ENCODE data around the gene ASTN2. TPM values are rescaled to one million over a fixed set of nuclear protein-coding genes. Genes with fewer than 3 reads are reported as not detected.

Gene ASTN2
- polyA plus RNA-seq, 2 of the 4 experiments (the other 2 are of a cell fraction), result 5.8 to 11.6 TPM

GRCh38 chr9:117286245-117286644, 128.6 kb downstream of the ASTN2 start:
- no peak overlapping the region for H3K27ac ChIP-seq
- no peaks in the 10 kb centered on the region for H3K9me3 ChIP-seq
- no peaks in the 10 kb centered on the region for H3K4me1 ChIP-seq
- DNase-seq (ENCODE audit: low read depth in 1 of 2, low spot score in 1 of 2) (no peak), FAIRE-seq (no peak), ATAC-seq (no peak)
- no peak overlapping the region for H3K4me3 ChIP-seq
- POLR2A ChIA-PET, result no interaction called here
- no peak for TF ChIP-seq BHLHE40 (IDR thresholded peaks at IDR 0.05; ENCODE audit: low read depth, low read length)
- no peak for TF ChIP-seq TFCP2L1 (CRISPR knock-in tag; IDR thresholded peaks at IDR 0.05)
- no peak for TF ChIP-seq E2F6 (IDR thresholded peaks at IDR 0.05; ENCODE audit: borderline replicate concordance, low read depth)
- TF ChIP-seq MAZ (IDR thresholded peaks at IDR 0.05; ENCODE audit: borderline replicate concordance, low read depth, low read length), result no peak
- no peak for TF ChIP-seq JUN (IDR thresholded peaks at IDR 0.05)
- no peak for TF ChIP-seq EP300 (IDR thresholded peaks at IDR 0.05)
- CTCF ChIA-PET, result no interaction called here
- no peak overlapping the region for H3K4me2 ChIP-seq
- 20% methylated on average over 5 of the region's 5 CpGs for WGBS (ENCODE audit: missing lambda C conversion rate)

- TF ChIP-seq ATOH8 (CRISPR knock-in tag; IDR thresholded peaks at IDR 0.05; ENCODE audit: low read depth) (no peak), HOXA7 (CRISPR knock-in tag; IDR thresholded peaks at IDR 0.05) (no peak), KDM5A (IDR thresholded peaks at IDR 0.05) (no peak), ZSCAN20 (CRISPR knock-in tag; IDR thresholded peaks at IDR 0.05) (no peak), HEYL (CRISPR knock-in tag; IDR thresholded peaks at IDR 0.05) (no peak), ESRRA (IDR thresholded peaks at IDR 0.05; ENCODE audit: borderline replicate concordance, low read length) (no peak), CEBPB (IDR thresholded peaks at IDR 0.05) (no peak)
- no peak overlapping the region for H3K27ac ChIP-seq
- WGBS (ENCODE audit: missing lambda C conversion rate), result 5% methylated on average over 1 of the region's 1 CpG
- DNase-seq (ENCODE audit: low read depth in 1 of 2, low spot score in 1 of 2) (no peak), ATAC-seq (no peak), FAIRE-seq (no peak)
- CTCF ChIA-PET, result interaction anchor here (0.9 to 1.2 kb wide), 2 partner anchors 9 to 11 kb away, joined by 3 read pairs; no protein-coding TSS in a partner anchor
- no peak overlapping the region for H3K4me3 ChIP-seq
- POLR2A ChIA-PET, result no interaction called here
- H3K4me2 ChIP-seq, result no peak overlapping the region
- no peaks in the 10 kb centered on the region for H3K9me3 ChIP-seq
- no peaks in the 10 kb centered on the region for H3K4me1 ChIP-seq
Measured at GRCh38 chr9:117284414-117284813, 130.4 kb downstream of the ASTN2 start.

GRCh38 chr9:117282541-117282940, 132.3 kb downstream of the ASTN2 start:
- no peaks in the 10 kb centered on the region for H3K4me1 ChIP-seq
- ATAC-seq, result no peak
- no peak overlapping the region for H3K27ac ChIP-seq
- no peak for FAIRE-seq
- DNase-seq (ENCODE audit: low read depth in 1 of 2, low spot score in 1 of 2), result no peak
- ChIA-PET CTCF (interaction anchor here (1.7 kb wide), 1 partner anchor 11 kb away, joined by 3 read pairs; no protein-coding TSS in a partner anchor), POLR2A (no interaction called here)
- H3K9me3 ChIP-seq, result no peaks in the 10 kb centered on the region
- H3K4me2 ChIP-seq, result no peak overlapping the region
- TF ChIP-seq RFX5 (IDR thresholded peaks at IDR 0.05) (no peak), POLR2A (IDR thresholded peaks at IDR 0.05; ENCODE audit: low read length) (no peak), GATA3 (IDR thresholded peaks at IDR 0.05; ENCODE audit: borderline replicate concordance) (no peak), MAZ (IDR thresholded peaks at IDR 0.05; ENCODE audit: borderline replicate concordance, low read depth, low read length) (no peak), USF2 (IDR thresholded peaks at IDR 0.05) (no peak), CHD4 (IDR thresholded peaks at IDR 0.05; ENCODE audit: borderline replicate concordance) (no peak), CTCF (IDR thresholded peaks at IDR 0.05) (no peak), ELK1 (IDR thresholded peaks at IDR 0.05; ENCODE audit: low read depth, low read length) (no peak), EP300 (IDR thresholded peaks at IDR 0.05) (no peak), SREBF2 (IDR thresholded peaks at IDR 0.05) (no peak), TP53 (CRISPR knock-in tag; IDR thresholded peaks at IDR 0.05) (no peak), NPAS2 (CRISPR knock-in tag; IDR thresholded peaks at IDR 0.05; ENCODE audit: borderline replicate concordance) (no peak), ZC3H11A (IDR thresholded peaks at IDR 0.05) (no peak), KDM5A (IDR thresholded peaks at IDR 0.05) (no peak), POLR2AphosphoS2 (conservative IDR thresholded peaks at IDR 0.05; ENCODE audit: low read length) (no peak), MYC (IDR thresholded peaks at IDR 0.05; ENCODE audit: borderline replicate concordance, low read length) (no peak), HEYL (CRISPR knock-in tag; IDR thresholded peaks at IDR 0.05) (no peak), NR3C1 (IDR thresholded peaks at IDR 0.05) (no peak), ZNF302 (CRISPR knock-in tag; IDR thresholded peaks at IDR 0.05) (no peak), CHD2 (IDR thresholded peaks at IDR 0.05; ENCODE audit: low read length, partially characterized antibody) (no peak)
- WGBS (ENCODE audit: missing lambda C conversion rate), result 3% methylated on average over 2 of the region's 2 CpGs
- no peak overlapping the region for H3K4me3 ChIP-seq
